ENCODE results near the gene PELI2. TPM values are rescaled to one million over a fixed set of nuclear protein-coding genes. Genes with fewer than 3 reads are reported as not detected.

The PELI2 gene
- total and polyA plus RNA-seq, 2 experiments from 2014 or later = 4.3 to 16.1 TPM

DNA sequence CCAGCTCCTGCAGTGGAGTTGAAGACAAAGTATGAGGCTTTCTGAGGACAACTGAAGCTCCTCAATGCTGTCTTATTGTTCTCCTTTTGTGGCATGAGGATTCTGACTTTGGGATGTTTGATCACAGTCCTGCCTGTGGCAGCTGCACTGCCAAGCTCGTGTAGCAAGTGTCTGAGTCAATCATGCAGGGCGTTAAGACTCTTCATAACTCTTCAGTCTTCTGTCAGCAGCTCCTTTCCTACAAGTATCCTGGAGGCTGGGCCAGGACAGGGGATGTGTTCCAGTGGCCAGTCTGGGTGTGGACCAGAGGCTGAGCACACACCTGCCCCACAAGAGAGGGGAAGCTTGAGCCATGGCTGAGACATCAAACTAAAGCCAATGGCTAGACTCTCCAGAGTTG, 94.3 kb downstream of the PELI2 start:
- peaks cover 2% of the 10 kb centered on the region for H3K79me2 ChIP-seq
- H3K36me3 ChIP-seq (replicated peaks; ENCODE audit: insufficient read depth, low read depth) = no peaks in the 10 kb centered on the region
- DNase-seq (ENCODE audit: low spot score) = no peak
- H3K4me2 ChIP-seq = no peak overlapping the region
- H3K4me3 ChIP-seq = no peak overlapping the region
- no peaks in the 10 kb centered on the region for H4K20me1 ChIP-seq (ENCODE audit: insufficient read depth, poor library complexity, severe bottlenecking)
- H2AFZ ChIP-seq = no peak overlapping the region
- no peaks in the 10 kb centered on the region for H3K27me3 ChIP-seq
- TF ChIP-seq, protein P1, sequence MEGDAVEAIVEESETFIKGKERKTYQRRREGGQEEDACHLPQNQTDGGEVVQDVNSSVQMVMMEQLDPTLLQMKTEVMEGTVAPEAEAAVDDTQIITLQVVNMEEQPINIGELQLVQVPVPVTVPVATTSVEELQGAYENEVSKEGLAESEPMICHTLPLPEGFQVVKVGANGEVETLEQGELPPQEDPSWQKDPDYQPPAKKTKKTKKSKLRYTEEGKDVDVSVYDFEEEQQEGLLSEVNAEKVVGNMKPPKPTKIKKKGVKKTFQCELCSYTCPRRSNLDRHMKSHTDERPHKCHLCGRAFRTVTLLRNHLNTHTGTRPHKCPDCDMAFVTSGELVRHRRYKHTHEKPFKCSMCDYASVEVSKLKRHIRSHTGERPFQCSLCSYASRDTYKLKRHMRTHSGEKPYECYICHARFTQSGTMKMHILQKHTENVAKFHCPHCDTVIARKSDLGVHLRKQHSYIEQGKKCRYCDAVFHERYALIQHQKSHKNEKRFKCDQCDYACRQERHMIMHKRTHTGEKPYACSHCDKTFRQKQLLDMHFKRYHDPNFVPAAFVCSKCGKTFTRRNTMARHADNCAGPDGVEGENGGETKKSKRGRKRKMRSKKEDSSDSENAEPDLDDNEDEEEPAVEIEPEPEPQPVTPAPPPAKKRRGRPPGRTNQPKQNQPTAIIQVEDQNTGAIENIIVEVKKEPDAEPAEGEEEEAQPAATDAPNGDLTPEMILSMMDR (IDR thresholded peaks at IDR 0.05; ENCODE audit: poor library complexity) = no peak
- TF ChIP-seq EZH2 (IDR thresholded peaks at IDR 0.05; ENCODE audit: borderline replicate concordance) = no peak
- TF ChIP-seq EZH2phosphoT487 (IDR thresholded peaks at IDR 0.05; ENCODE audit: low read depth, severe bottlenecking, unreplicated experiment) = no peak
- H3K9me2 ChIP-seq (replicated peaks; ENCODE audit: insufficient read depth) = no peaks in the 10 kb centered on the region
- H3K27ac ChIP-seq = no peak overlapping the region
- peaks cover 13% of the 10 kb centered on the region for H3K4me1 ChIP-seq (ENCODE audit: insufficient read depth)
- no peaks in the 10 kb centered on the region for H3K9me3 ChIP-seq (ENCODE audit: low read depth)
- 79% methylated on average over 2 of the region's 2 CpGs for WGBS (ENCODE audit: low lambda C conversion rate, missing lambda C conversion rate)

GRCh38 chr14:56213306-56213705, 95.1 kb downstream of the PELI2 start:
- H3K27me3 ChIP-seq = no peaks in the 10 kb centered on the region
- no peak overlapping the region for H3K4me2 ChIP-seq
- H3K79me2 ChIP-seq = peaks cover 2% of the 10 kb centered on the region
- DNase-seq (ENCODE audit: low spot score) = no peak
- TF ChIP-seq EZH2 (IDR thresholded peaks at IDR 0.05; ENCODE audit: borderline replicate concordance) (no peak), EZH2phosphoT487 (IDR thresholded peaks at IDR 0.05; ENCODE audit: low read depth, severe bottlenecking, unreplicated experiment) (no peak)
- TF ChIP-seq, protein P1 (IDR thresholded peaks at IDR 0.05; ENCODE audit: poor library complexity) = no peak
- no peaks in the 10 kb centered on the region for H3K9me3 ChIP-seq (ENCODE audit: low read depth)
- 70% methylated on average over 1 of the region's 1 CpG for WGBS (ENCODE audit: low lambda C conversion rate, missing lambda C conversion rate)
- H3K4me1 ChIP-seq (ENCODE audit: insufficient read depth) = peaks cover 13% of the 10 kb centered on the region
- H3K4me3 ChIP-seq = no peak overlapping the region
- no peaks in the 10 kb centered on the region for H4K20me1 ChIP-seq (ENCODE audit: insufficient read depth, poor library complexity, severe bottlenecking)
- H3K27ac ChIP-seq = no peak overlapping the region
- H3K9me2 ChIP-seq (replicated peaks; ENCODE audit: insufficient read depth) = no peaks in the 10 kb centered on the region
- H3K36me3 ChIP-seq (replicated peaks; ENCODE audit: insufficient read depth, low read depth) = no peaks in the 10 kb centered on the region
- H2AFZ ChIP-seq = no peak overlapping the region

DNA sequence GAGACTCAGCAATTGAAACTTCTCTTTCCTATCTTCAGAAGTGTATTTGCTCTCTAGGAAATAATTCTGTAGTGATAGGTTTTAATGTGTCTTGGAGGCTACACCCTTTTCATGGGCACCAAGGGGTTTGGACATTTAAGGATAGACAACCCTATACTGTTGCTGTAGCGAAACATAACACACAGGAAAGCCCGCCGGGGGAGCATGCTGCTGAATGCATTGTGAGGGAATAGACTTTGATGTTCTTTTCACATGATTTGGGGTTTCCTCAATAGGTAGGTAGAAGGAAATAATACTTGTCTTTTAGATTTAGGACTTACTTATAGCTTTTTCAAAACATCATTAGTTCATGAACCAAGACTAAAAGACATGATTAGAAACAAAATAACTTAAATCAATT, 97.0 kb downstream of the PELI2 start:
- Histone ChIP-seq H3K9me3 (ENCODE audit: low read depth) (no peaks in the 10 kb centered on the region), H2AFZ (no peak overlapping the region), H3K36me3 (replicated peaks; ENCODE audit: insufficient read depth, low read depth) (no peaks in the 10 kb centered on the region), H3K79me2 (peaks cover 2% of the 10 kb centered on the region), H3K27me3 (no peaks in the 10 kb centered on the region), H3K4me2 (no peak overlapping the region), H3K4me1 (ENCODE audit: insufficient read depth) (peaks cover 18% of the 10 kb centered on the region), H3K4me3 (no peak overlapping the region), H3K27ac (no peak overlapping the region), H3K9me2 (replicated peaks; ENCODE audit: insufficient read depth) (no peaks in the 10 kb centered on the region), H4K20me1 (ENCODE audit: insufficient read depth, poor library complexity, severe bottlenecking) (no peaks in the 10 kb centered on the region)
- TF ChIP-seq EZH2 (IDR thresholded peaks at IDR 0.05; ENCODE audit: borderline replicate concordance) (no peak), EZH2phosphoT487 (IDR thresholded peaks at IDR 0.05; ENCODE audit: low read depth, severe bottlenecking, unreplicated experiment) (no peak)
- TF ChIP-seq, protein P1 (IDR thresholded peaks at IDR 0.05; ENCODE audit: poor library complexity) = no peak
- no peak for DNase-seq (ENCODE audit: low spot score)
- WGBS (ENCODE audit: low lambda C conversion rate, missing lambda C conversion rate) = 87% methylated on average over 3 of the region's 3 CpGs

All from hepatocyte (in vitro differentiated cells).